ENCODE measurements around the gene DNASE1L3. TPM values are rescaled to one million over a fixed set of nuclear protein-coding genes. Genes with fewer than 3 reads are reported as not detected.
"Not testable (repeated sequence)": the region's sequence is repeated elsewhere in the genome, so short reads cannot be mapped to it uniquely, and the experiment has no call there.

The DNASE1L3 gene
- total and polyA plus RNA-seq, 10 donors, result 52.1 to 245 (median 130) TPM

GRCh38 chr3:58249358-58250092 lies 38.8 kb upstream of the DNASE1L3 start:
- DNase-seq, result no peak
- Histone ChIP-seq H3K27ac (peak overlapping the region in 7 of 8 donors; percentile 2 to 70 (median 51)), H3K9me3 (no peaks in the 10 kb centered on the region), H3K27me3 (replicated peaks in 1 of 7) (no peaks in the 10 kb centered on the region), H3K4me3 (no peak overlapping the region), H3K4me1 (peaks cover 0 to 95% (median 51%) of the 10 kb centered on the region in 6 donors), H3K36me3 (peaks cover 0 to 52% (median 7%) of the 10 kb centered on the region in 6 donors)
- WGBS, 5 donors, result 61 to 74% (median 70%) methylated on average over 7 of the region's 7 CpGs
- intact Hi-C loops (cut with DNase I; ENCODE audit: low total_unique reads), result loop anchor here (10.0 kb wide), 1 partner anchor 45 kb away; no protein-coding TSS in a partner anchor
- no peak for TF ChIP-seq CTCF (IDR thresholded peaks at IDR 0.05 in 8 of 11, conservative IDR thresholded peaks at IDR 0.05 in 3 of 11)

GRCh38 chr3:58246148-58247047 lies 35.6 kb upstream of the DNASE1L3 start:
- 71 to 86% (median 73%) methylated on average over 8 of the region's 8 CpGs for WGBS, 5 donors
- intact Hi-C loops (cut with DNase I; ENCODE audit: low total_unique reads), result loop anchor here (10.0 kb wide), 1 partner anchor 48 kb away; no protein-coding TSS in a partner anchor
- no peak for TF ChIP-seq POLR2AphosphoS5 (IDR thresholded peaks at IDR 0.05)
- no peak for DNase-seq
- Histone ChIP-seq H3K9me3 (no peaks in the 10 kb centered on the region), H3K4me1 (peaks cover 3 to 85% (median 51%) of the 10 kb centered on the region in 6 donors), H3K36me3 (peaks cover 0 to 21% (median 0%) of the 10 kb centered on the region in 6 donors), H3K27ac (peak overlapping the region in 2 of 8 donors; percentile 24 to 37), H3K4me3 (no peak overlapping the region), H3K27me3 (replicated peaks in 1 of 7) (no peaks in the 10 kb centered on the region)

GRCh38 chr3:58243976-58244585 lies 33.3 kb upstream of the DNASE1L3 start:
- peaks cover 8 to 87% (median 54%) of the 10 kb centered on the region in 6 donors for H3K4me1 ChIP-seq
- intact Hi-C loops (cut with DNase I; ENCODE audit: low total_unique reads), result loop anchor here (10.0 kb wide), 1 partner anchor 51 kb away; no protein-coding TSS in a partner anchor
- no peaks in the 10 kb centered on the region for H3K27me3 ChIP-seq (replicated peaks in 1 of 7)
- TF ChIP-seq CTCF (IDR thresholded peaks at IDR 0.05 in 8 of 11, conservative IDR thresholded peaks at IDR 0.05 in 3 of 11) (no peak), POLR2AphosphoS5 (IDR thresholded peaks at IDR 0.05) (no peak), POLR2A (IDR thresholded peaks at IDR 0.05) (no peak)
- DNase-seq, result no peak
- H3K27ac ChIP-seq, result no peak overlapping the region
- H3K9me3 ChIP-seq, result no peaks in the 10 kb centered on the region
- 87 to 94% (median 91%) methylated on average over 6 of the region's 6 CpGs for WGBS, 5 donors
- H3K4me3 ChIP-seq, result no peak overlapping the region
- no peaks in the 10 kb centered on the region for H3K36me3 ChIP-seq

GRCh38 chr3:58242860-58243259 lies 32.1 kb upstream of the DNASE1L3 start:
- not testable (repeated sequence) for H3K36me3 ChIP-seq; H3K9me3 ChIP-seq; H3K27ac ChIP-seq; DNase-seq; H3K4me3 ChIP-seq; H3K27me3 ChIP-seq (replicated peaks in 1 of 7)
- intact Hi-C loops (cut with DNase I; ENCODE audit: low total_unique reads), result loop anchor here (10.0 kb wide), 1 partner anchor 52 kb away; no protein-coding TSS in a partner anchor
- WGBS, 5 donors, result 69 to 92% (median 75%) methylated on average over 4 of the region's 4 CpGs
- H3K4me1 ChIP-seq, result peaks cover 8 to 84% (median 54%) of the 10 kb centered on the region in 6 donors

All from spleen (tissue), 11 donors.